Right atrium auricular region (tissue), 2 donors: ENCODE measurements around the gene GSTO2. TPM values are rescaled to one million over a fixed set of nuclear protein-coding genes. Genes with fewer than 3 reads are reported as not detected.

Experiments
- DNase-seq: peaks from one replicate; pipeline ENCODE4 v3.0.0-alpha.2; 2019; ENCODE audit warnings: low spot score
- H3K27ac ChIP-seq, 2 donors: fragments of 200-600 bp; sonication (generic); 1 replicate in 1 of 2; 2 replicates in 1 of 2; pipeline ENCODE4 v1.5.1; 2016 to 2019
- H3K27me3 ChIP-seq, 2 donors: fragments of 200-600 bp; sonication (generic); one replicate each; pipeline versions ENCODE4 v1.5.1 to v1.6.0; 2017 to 2019
- H3K36me3 ChIP-seq: fragments of 200-600 bp; sonication (generic); one replicate; pipeline ENCODE4 v1.5.1; 2016
- H3K4me1 ChIP-seq, 2 donors: fragments of 200-600 bp; sonication (generic); one replicate each; pipeline versions ENCODE4 v1.5.1 to v1.6.0; 2017 to 2019
- H3K4me3 ChIP-seq, 2 donors: fragments of 200-600 bp; sonication (generic); 1 replicate in 1 of 2; 2 replicates in 1 of 2; pipeline ENCODE4 v1.5.1; 2017 to 2019; ENCODE audit warnings: mild to moderate bottlenecking in 1 of 2, moderate library complexity in 1 of 2
- H3K9me3 ChIP-seq, 2 donors: fragments of 200-600 bp; sonication (generic); one replicate each; pipeline ENCODE4 v1.5.1; 2019
- CTCF ChIP-seq, 2 donors: fragments of 200-600 bp; sonication (generic); IDR thresholded peaks; one replicate each; pipeline ENCODE4 v1.5.1; 2019; ENCODE audit warnings: antibody characterized with exemption in 2 of 2
- total RNA-seq, 2 donors: library from RNA; depleted of rRNA; stranded (reverse); fragments of >200 nt; gene quantifications; one replicate each; pipeline ENCODE4 v1.1.0, GENCODE V29; 2016

Gene GSTO2
- total RNA-seq, 2 donors from 2014 or later: 0.55 to 0.63 TPM

- H3K4me3 ChIP-seq: no peak overlapping the region
- TF ChIP-seq CTCF (IDR thresholded peaks at IDR 0.05): no peak
- peaks cover 25% of the 10 kb centered on the region for H3K36me3 ChIP-seq
- H3K27ac ChIP-seq: peak overlapping the region; percentile 99 to 100
- H3K4me1 ChIP-seq: peaks cover 0 to 100% of the 10 kb centered on the region in 2 donors
- no peaks in the 10 kb centered on the region for H3K27me3 ChIP-seq
- DNase-seq: no peak
- no peaks in the 10 kb centered on the region for H3K9me3 ChIP-seq
These were observed 52.2 kb downstream of the GSTO2 start for GRCh38 chr10:104321226-104321625.

GRCh38 chr10:104321725-104322415 is 52.9 kb downstream of the GSTO2 start:
- Histone ChIP-seq H3K4me1 (peaks cover 0 to 100% of the 10 kb centered on the region in 2 donors), H3K27ac (peak overlapping the region; percentile 99 to 100), H3K4me3 (no peak overlapping the region), H3K36me3 (peaks cover 25% of the 10 kb centered on the region), H3K9me3 (no peaks in the 10 kb centered on the region), H3K27me3 (no peaks in the 10 kb centered on the region)
- no peak for TF ChIP-seq CTCF (IDR thresholded peaks at IDR 0.05)
- no peak for DNase-seq

- no peak for TF ChIP-seq CTCF (IDR thresholded peaks at IDR 0.05)
- Histone ChIP-seq H3K27me3 (no peaks in the 10 kb centered on the region), H3K4me3 (no peak overlapping the region), H3K27ac (peak overlapping the region; percentile 99 to 100), H3K9me3 (no peaks in the 10 kb centered on the region), H3K4me1 (peaks cover 0 to 100% of the 10 kb centered on the region in 2 donors), H3K36me3 (peaks cover 25% of the 10 kb centered on the region)
- DNase-seq: no peak
These were observed 53.4 kb downstream of the GSTO2 start for GRCh38 chr10:104322416-104322782.

- H3K4me3 ChIP-seq: no peak overlapping the region
- no peak for DNase-seq
- peaks cover 25% of the 10 kb centered on the region for H3K36me3 ChIP-seq
- H3K4me1 ChIP-seq: peaks cover 0 to 100% of the 10 kb centered on the region in 2 donors
- peak overlapping the region; percentile 99 to 100 for H3K27ac ChIP-seq
- no peaks in the 10 kb centered on the region for H3K27me3 ChIP-seq
- H3K9me3 ChIP-seq: no peaks in the 10 kb centered on the region
- TF ChIP-seq CTCF (IDR thresholded peaks at IDR 0.05): no peak
These were observed 54.1 kb downstream of the GSTO2 start for GRCh38 chr10:104323085-104323484.

- DNase-seq: no peak
- Histone ChIP-seq H3K36me3 (peaks cover 25% of the 10 kb centered on the region), H3K9me3 (no peaks in the 10 kb centered on the region), H3K4me3 (no peak overlapping the region), H3K27ac (peak overlapping the region; percentile 99 to 100), H3K27me3 (no peaks in the 10 kb centered on the region), H3K4me1 (peaks cover 0 to 100% of the 10 kb centered on the region in 2 donors)
- no peak for TF ChIP-seq CTCF (IDR thresholded peaks at IDR 0.05)
These were observed 54.8 kb downstream of the GSTO2 start for GRCh38 chr10:104323760-104324201.
